Measurements from ENCODE around the gene LBH. TPM values are rescaled to one million over a fixed set of nuclear protein-coding genes. Genes with fewer than 3 reads are reported as not detected.

The LBH gene
- total RNA-seq, 1 donor from 2014 or later = 80.5 TPM

DNA sequence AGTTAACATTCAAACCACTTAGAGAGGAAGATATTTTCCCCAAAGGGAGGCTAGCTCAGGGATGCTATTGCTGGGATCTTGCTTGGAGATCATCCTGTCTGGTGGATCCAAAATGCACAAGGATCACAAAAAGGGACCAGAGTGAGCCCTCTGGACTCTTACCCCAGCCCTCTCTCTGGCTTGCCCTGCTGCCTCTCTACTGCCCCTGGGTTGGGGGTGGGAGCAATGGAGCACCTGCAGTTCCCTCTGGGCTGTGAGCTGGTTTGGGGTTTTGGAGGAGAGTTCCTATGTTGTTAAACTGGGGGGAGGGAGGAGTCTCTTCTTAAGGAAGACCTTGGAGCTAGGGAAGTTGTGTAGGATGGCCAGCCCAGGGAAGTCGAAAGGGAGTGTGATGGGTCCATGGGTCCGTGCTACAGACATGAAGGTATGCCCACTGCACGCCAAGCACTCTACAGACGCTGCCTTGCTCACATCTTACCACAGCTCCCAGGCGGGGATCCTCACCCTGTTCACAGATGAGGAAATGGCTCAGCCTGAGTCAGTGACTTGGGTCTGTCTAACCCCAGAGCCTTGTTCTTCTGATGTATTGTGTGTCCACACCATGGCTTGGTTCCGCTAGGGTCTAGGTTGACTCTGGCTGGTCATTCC, 3.8 kb downstream of the LBH start:
- no peaks in the 10 kb centered on the region for H3K9me3 Mint-ChIP-seq (ENCODE audit: low read depth)
- peaks cover 22% of the 10 kb centered on the region for H3K36me3 Mint-ChIP-seq (ENCODE audit: insufficient read depth)
- H3K4me1 Mint-ChIP-seq (ENCODE audit: low read depth) = peaks cover 22% of the 10 kb centered on the region
- DNase-seq (ENCODE audit: low spot score, unreplicated experiment) = no peak
- H3K27ac Mint-ChIP-seq = no peak overlapping the region
- TF ChIP-seq, protein P1, sequence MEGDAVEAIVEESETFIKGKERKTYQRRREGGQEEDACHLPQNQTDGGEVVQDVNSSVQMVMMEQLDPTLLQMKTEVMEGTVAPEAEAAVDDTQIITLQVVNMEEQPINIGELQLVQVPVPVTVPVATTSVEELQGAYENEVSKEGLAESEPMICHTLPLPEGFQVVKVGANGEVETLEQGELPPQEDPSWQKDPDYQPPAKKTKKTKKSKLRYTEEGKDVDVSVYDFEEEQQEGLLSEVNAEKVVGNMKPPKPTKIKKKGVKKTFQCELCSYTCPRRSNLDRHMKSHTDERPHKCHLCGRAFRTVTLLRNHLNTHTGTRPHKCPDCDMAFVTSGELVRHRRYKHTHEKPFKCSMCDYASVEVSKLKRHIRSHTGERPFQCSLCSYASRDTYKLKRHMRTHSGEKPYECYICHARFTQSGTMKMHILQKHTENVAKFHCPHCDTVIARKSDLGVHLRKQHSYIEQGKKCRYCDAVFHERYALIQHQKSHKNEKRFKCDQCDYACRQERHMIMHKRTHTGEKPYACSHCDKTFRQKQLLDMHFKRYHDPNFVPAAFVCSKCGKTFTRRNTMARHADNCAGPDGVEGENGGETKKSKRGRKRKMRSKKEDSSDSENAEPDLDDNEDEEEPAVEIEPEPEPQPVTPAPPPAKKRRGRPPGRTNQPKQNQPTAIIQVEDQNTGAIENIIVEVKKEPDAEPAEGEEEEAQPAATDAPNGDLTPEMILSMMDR (IDR thresholded peaks at IDR 0.05; ENCODE audit: unreplicated experiment) = no peak
- no peak overlapping the region for H3K4me3 Mint-ChIP-seq (ENCODE audit: low read depth)
- peaks cover 10% of the 10 kb centered on the region for H3K27me3 Mint-ChIP-seq

DNA sequence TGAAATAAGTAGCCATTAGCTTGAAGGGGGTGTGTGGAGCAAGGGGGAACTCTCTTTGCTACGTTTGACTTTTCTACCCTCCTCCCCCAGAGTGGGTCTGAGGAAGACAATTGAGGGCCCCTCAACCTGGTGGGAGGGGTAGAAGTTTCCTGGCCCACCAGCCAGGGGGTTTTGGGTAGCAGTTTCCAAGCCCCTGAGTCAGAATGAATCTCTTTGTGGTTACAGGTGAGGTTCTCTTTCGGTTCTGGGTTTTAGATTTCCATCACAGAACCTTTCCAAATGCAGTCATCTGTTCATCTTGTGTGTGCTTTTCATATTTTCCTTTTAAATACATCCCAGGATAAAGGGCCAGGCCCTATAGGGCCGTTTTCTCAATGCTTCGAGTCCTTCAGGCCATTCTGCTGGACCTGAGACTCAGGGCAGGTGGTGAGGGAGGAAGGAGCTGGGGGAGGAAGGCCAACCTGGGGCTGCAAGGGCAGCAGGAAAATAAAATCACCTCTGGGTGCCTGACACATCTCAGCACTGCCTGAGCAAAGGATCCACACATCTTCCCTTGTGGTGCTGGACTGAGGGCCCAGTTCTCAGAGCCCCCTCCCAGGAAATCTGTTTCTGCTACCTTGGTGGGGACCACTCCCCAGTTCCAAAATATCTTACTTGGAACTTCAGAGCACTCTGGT, 4.7 kb downstream of the LBH start:
- Mint-ChIP-seq H3K36me3 (ENCODE audit: insufficient read depth) (peaks cover 24% of the 10 kb centered on the region), H3K4me1 (ENCODE audit: low read depth) (peaks cover 16% of the 10 kb centered on the region), H3K9me3 (ENCODE audit: low read depth) (no peaks in the 10 kb centered on the region), H3K4me3 (ENCODE audit: low read depth) (no peak overlapping the region), H3K27ac (no peak overlapping the region), H3K27me3 (peaks cover 3% of the 10 kb centered on the region)
- TF ChIP-seq, protein P1 (IDR thresholded peaks at IDR 0.05; ENCODE audit: unreplicated experiment) = no peak
- DNase-seq (ENCODE audit: low spot score, unreplicated experiment) = no peak

DNA sequence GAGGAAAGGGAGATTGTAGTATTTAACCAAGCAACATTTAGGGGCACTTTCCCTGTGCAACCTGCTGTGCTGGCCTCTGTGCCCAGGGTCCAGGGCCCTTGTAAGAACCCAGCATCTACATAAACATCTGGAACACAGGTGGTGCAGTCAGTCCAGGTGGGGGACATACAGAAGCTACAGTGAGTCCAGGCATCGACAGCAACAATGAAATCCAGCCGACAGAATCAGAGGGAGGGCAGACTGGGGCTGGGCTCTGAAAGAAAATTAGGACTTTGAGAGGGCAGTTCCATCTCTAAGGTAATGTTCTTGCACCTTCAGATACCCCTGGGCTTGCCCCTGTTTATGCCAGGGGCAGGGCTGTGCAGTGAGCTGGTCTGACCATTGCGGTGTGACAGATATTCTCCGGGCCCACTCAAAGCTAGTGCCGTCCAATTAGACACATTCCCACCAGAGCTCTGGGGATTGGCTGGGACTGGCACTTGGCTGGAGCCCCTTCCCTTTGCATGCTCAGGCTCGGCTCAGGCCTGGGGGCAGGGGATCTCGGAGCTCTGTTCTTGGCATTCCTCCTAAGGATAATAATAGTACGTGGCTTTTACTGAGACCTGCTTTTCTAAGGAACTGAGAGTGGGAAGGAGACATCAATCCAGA, 5.4 kb downstream of the LBH start:
- Mint-ChIP-seq H3K9me3 (ENCODE audit: low read depth) (no peaks in the 10 kb centered on the region), H3K27me3 (peaks cover 3% of the 10 kb centered on the region), H3K27ac (no peak overlapping the region), H3K4me1 (ENCODE audit: low read depth) (peaks cover 16% of the 10 kb centered on the region), H3K36me3 (ENCODE audit: insufficient read depth) (peaks cover 26% of the 10 kb centered on the region), H3K4me3 (ENCODE audit: low read depth) (no peak overlapping the region)
- no peak for DNase-seq (ENCODE audit: low spot score, unreplicated experiment)
- TF ChIP-seq, protein P1 (IDR thresholded peaks at IDR 0.05; ENCODE audit: unreplicated experiment) = no peak

DNA sequence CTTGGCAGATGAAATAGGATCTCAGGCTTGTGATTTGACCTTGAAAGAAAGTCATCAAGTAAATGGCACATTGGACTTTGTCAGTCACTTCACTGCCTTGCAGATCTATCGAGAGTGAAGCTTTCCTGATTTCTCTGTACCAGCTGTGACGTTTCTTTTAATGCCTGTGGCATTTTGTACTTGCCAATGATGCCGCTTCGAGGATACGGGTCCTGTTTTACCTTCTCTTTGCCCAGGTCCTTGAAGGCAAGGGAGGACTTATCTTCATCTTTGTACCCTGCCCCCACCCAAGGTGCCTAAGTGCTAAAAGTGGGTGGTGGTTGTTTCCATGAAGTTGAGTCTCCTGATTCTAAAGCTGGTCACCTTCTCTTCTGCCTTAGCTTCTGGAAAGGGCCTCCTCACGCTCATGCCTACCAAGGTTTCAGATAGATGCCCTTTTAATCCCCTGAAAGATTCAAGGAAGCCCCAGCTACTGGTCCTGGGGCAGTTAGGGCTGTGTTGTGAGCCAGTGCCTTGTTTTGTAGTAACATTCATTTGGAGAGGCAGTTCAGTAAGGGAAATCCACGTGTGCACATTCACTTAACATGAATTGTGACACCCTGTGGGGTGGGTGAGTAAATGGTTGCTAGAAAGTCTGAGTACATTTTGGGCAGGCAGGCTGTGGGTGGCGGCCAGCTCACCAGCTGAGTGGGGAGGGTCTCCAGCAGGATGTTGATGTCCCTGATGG, 6.1 kb downstream of the LBH start:
- H3K27ac Mint-ChIP-seq = no peak overlapping the region
- no peak for DNase-seq (ENCODE audit: low spot score, unreplicated experiment)
- no peaks in the 10 kb centered on the region for H3K9me3 Mint-ChIP-seq (ENCODE audit: low read depth)
- H3K4me1 Mint-ChIP-seq (ENCODE audit: low read depth) = peaks cover 16% of the 10 kb centered on the region
- H3K4me3 Mint-ChIP-seq (ENCODE audit: low read depth) = no peak overlapping the region
- H3K27me3 Mint-ChIP-seq = peaks cover 3% of the 10 kb centered on the region
- peaks cover 26% of the 10 kb centered on the region for H3K36me3 Mint-ChIP-seq (ENCODE audit: insufficient read depth)
- TF ChIP-seq, protein P1 (IDR thresholded peaks at IDR 0.05; ENCODE audit: unreplicated experiment) = no peak
